Tibial nerve (tissue), 4 donors: Measurements from ENCODE around the gene TIAL1.

Experiments used
- CTCF ChIP-seq, 5 experiments: fragments of 200-600 bp in 3 of 5; fragments of 450-650 bp in 2 of 5; sonication (generic) in 3 of 5; IDR thresholded peaks; one replicate each; pipeline ENCODE4 v1.5.1; 2016 to 2019; ENCODE audit warnings: antibody characterized with exemption in 5 of 5, mild to moderate bottlenecking in 3 of 5, moderate library complexity in 2 of 5
- EP300 ChIP-seq, 2 donors: sonication (generic); formaldehyde crosslinking; IDR thresholded peaks; one replicate each; pipeline ENCODE4 v1.6.1; 2017; ENCODE audit warnings: antibody characterized with exemption in 2 of 2, mild to moderate bottlenecking in 1 of 2

- TF ChIP-seq EP300 (IDR thresholded peaks at IDR 0.05) (no peak), CTCF (IDR thresholded peaks at IDR 0.05) (no peak)
Measured at GRCh38 chr10:119625570-119626280, 29.0 kb upstream of the TIAL1 start.
